ENCODE results near the gene TAF1B.

TAF1B gene

DNA sequence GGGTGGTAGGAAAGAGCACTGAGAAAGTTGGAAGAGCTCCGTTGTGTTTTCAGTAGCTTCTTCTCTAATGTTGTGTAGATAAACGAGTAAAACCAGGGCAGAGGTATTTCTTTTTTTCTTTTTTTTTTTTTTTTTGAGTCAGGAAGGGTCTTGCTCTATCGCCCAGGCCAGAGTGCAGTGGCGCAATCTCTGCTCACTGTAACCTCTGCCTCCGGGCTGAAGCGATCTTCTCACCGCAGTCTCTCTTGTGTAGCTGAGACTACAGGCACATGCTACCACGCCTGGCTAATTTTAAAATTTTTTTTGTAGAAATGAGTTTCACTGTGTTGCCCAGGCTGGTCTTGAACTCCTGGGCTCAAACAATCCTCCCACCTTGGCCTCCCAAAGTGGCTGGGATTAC, 114.8 kb downstream of the TAF1B start:
- no peak overlapping the region for H3K9ac ChIP-seq (ENCODE audit: low read length in 5 of 5)
- no peaks in the 10 kb centered on the region for H3K9me3 ChIP-seq (ENCODE audit: control insufficient read depth in 5 of 5, low read length in 5 of 5)
- peaks cover 4 to 13% (median 7%) of the 10 kb centered on the region in 5 donors for H3K36me3 ChIP-seq (ENCODE audit: control insufficient read depth in 5 of 5, insufficient read depth in 5 of 5, low read length in 5 of 5)
- H3K4me1 ChIP-seq (ENCODE audit: control insufficient read depth in 5 of 5, insufficient read depth in 5 of 5, low read length in 5 of 5): peaks cover 0 to 14% (median 6%) of the 10 kb centered on the region in 5 donors
- no peaks in the 10 kb centered on the region for H3K27me3 ChIP-seq (ENCODE audit: control insufficient read depth in 5 of 5, insufficient read depth in 4 of 5, low read length in 5 of 5)
- no peak overlapping the region for H3K27ac ChIP-seq (ENCODE audit: low read depth, low read length)
- no peak overlapping the region for H3K4me3 ChIP-seq (ENCODE audit: low read depth in 1 of 5, low read length in 5 of 5)

DNA sequence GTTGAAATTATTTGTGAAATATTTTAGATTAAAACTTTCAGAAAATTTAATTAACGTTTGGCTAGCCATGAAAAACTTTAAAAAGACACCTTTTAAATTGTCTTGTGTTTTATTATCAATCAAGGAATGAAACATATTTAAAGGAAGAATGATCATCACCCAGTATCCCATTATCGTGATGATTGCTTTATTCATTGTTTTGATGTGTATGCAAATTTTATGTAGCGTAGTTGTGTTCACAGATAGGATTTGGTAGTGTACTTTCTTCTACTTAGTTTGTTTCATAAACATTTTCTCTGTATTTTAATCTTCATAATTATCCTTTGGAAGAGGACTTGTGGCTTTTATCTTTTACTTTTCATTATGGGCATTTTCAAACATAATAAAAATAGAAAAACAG, 116.0 kb downstream of the TAF1B start:
- no peak overlapping the region for H3K9ac ChIP-seq (ENCODE audit: low read length in 5 of 5)
- H3K9me3 ChIP-seq (ENCODE audit: control insufficient read depth in 5 of 5, low read length in 5 of 5): no peaks in the 10 kb centered on the region
- peaks cover 4 to 13% (median 12%) of the 10 kb centered on the region in 5 donors for H3K36me3 ChIP-seq (ENCODE audit: control insufficient read depth in 5 of 5, insufficient read depth in 5 of 5, low read length in 5 of 5)
- no peak overlapping the region for H3K27ac ChIP-seq (ENCODE audit: low read depth, low read length)
- no peaks in the 10 kb centered on the region for H3K27me3 ChIP-seq (ENCODE audit: control insufficient read depth in 5 of 5, insufficient read depth in 4 of 5, low read length in 5 of 5)
- H3K4me1 ChIP-seq (ENCODE audit: control insufficient read depth in 5 of 5, insufficient read depth in 5 of 5, low read length in 5 of 5): peaks cover 0 to 5% (median 4%) of the 10 kb centered on the region in 5 donors
- H3K4me3 ChIP-seq (ENCODE audit: low read depth in 1 of 5, low read length in 5 of 5): no peak overlapping the region

DNA sequence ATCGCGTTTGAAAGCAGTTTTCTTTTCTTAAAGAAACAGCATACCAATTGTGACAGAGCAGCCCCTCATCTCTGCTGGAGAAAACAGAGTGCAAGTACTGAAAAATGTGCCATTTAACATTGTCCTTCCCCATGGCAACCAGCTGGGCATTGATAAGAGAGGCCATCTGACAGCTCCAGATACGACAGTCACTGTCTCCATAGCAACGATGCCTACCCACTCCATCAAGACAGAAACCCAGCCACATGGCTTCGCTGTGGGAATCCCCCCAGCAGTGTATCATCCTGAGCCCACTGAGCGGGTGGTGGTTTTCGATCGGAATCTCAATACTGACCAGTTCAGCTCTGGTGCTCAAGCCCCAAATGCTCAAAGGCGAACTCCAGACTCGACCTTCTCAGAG, 117.7 kb downstream of the TAF1B start:
- H3K4me3 ChIP-seq (ENCODE audit: low read depth in 1 of 5, low read length in 5 of 5): no peak overlapping the region
- H3K9ac ChIP-seq (ENCODE audit: low read length in 5 of 5): no peak overlapping the region
- H3K36me3 ChIP-seq (ENCODE audit: control insufficient read depth in 5 of 5, insufficient read depth in 5 of 5, low read length in 5 of 5): peaks cover 4 to 19% (median 16%) of the 10 kb centered on the region in 5 donors
- H3K27me3 ChIP-seq (ENCODE audit: control insufficient read depth in 5 of 5, insufficient read depth in 4 of 5, low read length in 5 of 5): no peaks in the 10 kb centered on the region
- no peak overlapping the region for H3K27ac ChIP-seq (ENCODE audit: low read depth, low read length)
- H3K9me3 ChIP-seq (ENCODE audit: control insufficient read depth in 5 of 5, low read length in 5 of 5): no peaks in the 10 kb centered on the region
- H3K4me1 ChIP-seq (ENCODE audit: control insufficient read depth in 5 of 5, insufficient read depth in 5 of 5, low read length in 5 of 5): peaks cover 0 to 4% (median 0%) of the 10 kb centered on the region in 5 donors

DNA sequence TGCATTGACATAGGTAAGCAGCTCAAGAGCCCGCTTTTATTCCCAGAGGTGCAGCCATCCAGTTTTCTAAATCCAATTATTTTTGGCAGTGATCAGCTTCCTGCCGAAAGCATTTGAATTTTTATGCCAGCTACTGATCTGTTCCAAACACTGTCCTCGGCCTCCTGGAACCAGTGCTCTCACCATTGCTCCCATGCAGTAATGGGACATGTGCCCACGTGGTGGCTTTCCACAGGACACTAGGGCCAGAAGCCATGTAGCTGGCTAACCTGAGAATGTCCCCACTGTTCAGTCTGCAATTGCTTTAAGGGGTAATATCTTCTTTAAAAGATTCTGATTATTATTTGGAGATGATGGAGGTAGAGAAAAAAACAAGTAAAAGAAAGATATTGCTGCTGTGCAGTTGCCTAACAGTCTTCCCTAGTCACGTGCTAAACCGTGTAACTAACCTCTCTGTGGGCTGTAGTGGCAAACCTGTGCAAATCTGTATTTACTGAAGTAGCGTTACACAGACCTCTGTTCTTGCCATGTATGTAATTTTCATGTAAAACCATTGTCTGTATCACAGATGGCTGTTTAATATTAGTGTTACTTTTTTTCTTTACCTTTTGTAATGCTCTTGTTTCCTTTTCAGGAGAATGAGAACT, 121.2 kb downstream of the TAF1B start:
- H3K9me3 ChIP-seq (ENCODE audit: control insufficient read depth in 5 of 5, low read length in 5 of 5): no peaks in the 10 kb centered on the region
- no peak overlapping the region for H3K4me3 ChIP-seq (ENCODE audit: low read depth in 1 of 5, low read length in 5 of 5)
- no peaks in the 10 kb centered on the region for H3K27me3 ChIP-seq (ENCODE audit: control insufficient read depth in 5 of 5, insufficient read depth in 4 of 5, low read length in 5 of 5)
- no peak overlapping the region for H3K9ac ChIP-seq (ENCODE audit: low read length in 5 of 5)
- H3K27ac ChIP-seq (ENCODE audit: low read depth, low read length): no peak overlapping the region
- peaks cover 0 to 4% (median 0%) of the 10 kb centered on the region in 5 donors for H3K4me1 ChIP-seq (ENCODE audit: control insufficient read depth in 5 of 5, insufficient read depth in 5 of 5, low read length in 5 of 5)
- H3K36me3 ChIP-seq (ENCODE audit: control insufficient read depth in 5 of 5, insufficient read depth in 5 of 5, low read length in 5 of 5): peaks cover 4 to 19% (median 16%) of the 10 kb centered on the region in 5 donors

DNA sequence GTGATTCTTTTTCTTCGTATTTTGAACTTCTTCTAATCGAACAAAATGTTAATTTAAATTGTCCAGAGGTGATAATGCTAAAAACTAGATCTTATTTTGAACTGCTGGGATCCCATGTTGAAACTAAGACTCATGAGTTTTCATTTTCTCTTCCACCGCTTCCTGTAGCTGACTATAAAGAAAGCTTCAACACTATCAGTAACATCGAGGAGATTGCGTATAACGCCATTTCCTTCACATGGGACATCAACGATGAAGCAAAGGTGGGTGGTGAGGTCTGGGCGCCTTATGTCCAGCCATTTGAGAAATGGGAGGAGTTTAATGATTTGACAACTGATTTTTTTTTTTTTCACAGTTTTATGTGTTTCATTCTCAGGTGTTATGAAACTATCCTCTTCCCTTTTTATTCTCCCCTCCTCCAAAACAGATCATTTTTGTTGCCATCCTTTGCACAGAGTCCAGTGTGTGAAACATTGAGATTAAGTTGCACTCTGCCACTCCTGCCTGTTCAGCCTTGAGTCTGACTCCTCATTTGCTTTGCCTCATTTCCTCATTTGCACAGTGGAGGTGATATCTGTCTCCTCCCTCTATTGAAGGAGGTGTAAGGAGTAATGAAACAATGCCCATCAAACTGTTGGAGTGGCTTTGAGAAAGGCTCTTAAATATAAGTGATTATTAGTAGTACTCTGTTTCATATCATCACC, 122.0 kb downstream of the TAF1B start:
- no peaks in the 10 kb centered on the region for H3K27me3 ChIP-seq (ENCODE audit: control insufficient read depth in 5 of 5, insufficient read depth in 4 of 5, low read length in 5 of 5)
- no peak overlapping the region for H3K9ac ChIP-seq (ENCODE audit: low read length in 5 of 5)
- H3K9me3 ChIP-seq (ENCODE audit: control insufficient read depth in 5 of 5, low read length in 5 of 5): no peaks in the 10 kb centered on the region
- peaks cover 0 to 7% (median 0%) of the 10 kb centered on the region in 5 donors for H3K4me1 ChIP-seq (ENCODE audit: control insufficient read depth in 5 of 5, insufficient read depth in 5 of 5, low read length in 5 of 5)
- H3K36me3 ChIP-seq (ENCODE audit: control insufficient read depth in 5 of 5, insufficient read depth in 5 of 5, low read length in 5 of 5): peaks cover 4 to 19% (median 15%) of the 10 kb centered on the region in 5 donors
- no peak overlapping the region for H3K4me3 ChIP-seq (ENCODE audit: low read depth in 1 of 5, low read length in 5 of 5)
- H3K27ac ChIP-seq (ENCODE audit: low read depth, low read length): no peak overlapping the region

DNA sequence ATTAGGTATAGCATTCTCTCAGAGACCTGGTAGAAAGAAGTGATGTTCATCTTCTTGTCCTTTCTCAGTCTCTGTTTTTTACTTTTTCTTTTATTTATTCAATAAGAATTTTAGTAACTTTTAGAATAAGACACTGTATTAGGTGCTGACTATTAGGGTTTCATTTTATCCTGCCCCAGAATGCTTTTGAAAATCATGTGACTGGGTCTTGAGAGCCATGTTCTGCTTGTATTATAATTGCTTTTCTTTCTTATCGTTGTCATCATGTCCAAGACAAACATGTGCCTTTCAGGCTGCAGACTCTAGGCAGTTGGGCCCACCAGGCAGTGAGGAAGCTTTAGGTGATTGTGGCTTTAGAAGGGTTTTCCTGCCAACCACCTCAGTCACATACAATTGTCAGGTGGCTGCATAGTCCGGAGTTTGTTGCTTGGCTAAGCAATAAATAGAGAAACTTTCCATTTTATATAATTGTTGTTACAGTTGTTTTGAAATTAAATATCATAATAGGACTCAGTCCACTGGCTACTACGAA, 123.3 kb downstream of the TAF1B start:
- no peaks in the 10 kb centered on the region for H3K27me3 ChIP-seq (ENCODE audit: control insufficient read depth in 5 of 5, insufficient read depth in 4 of 5, low read length in 5 of 5)
- no peak overlapping the region for H3K4me3 ChIP-seq (ENCODE audit: low read depth in 1 of 5, low read length in 5 of 5)
- H3K4me1 ChIP-seq (ENCODE audit: control insufficient read depth in 5 of 5, insufficient read depth in 5 of 5, low read length in 5 of 5): peaks cover 0 to 18% (median 0%) of the 10 kb centered on the region in 5 donors
- no peaks in the 10 kb centered on the region for H3K9me3 ChIP-seq (ENCODE audit: control insufficient read depth in 5 of 5, low read length in 5 of 5)
- no peak overlapping the region for H3K27ac ChIP-seq (ENCODE audit: low read depth, low read length)
- H3K9ac ChIP-seq (ENCODE audit: low read length in 5 of 5): no peak overlapping the region
- H3K36me3 ChIP-seq (ENCODE audit: control insufficient read depth in 5 of 5, insufficient read depth in 5 of 5, low read length in 5 of 5): peaks cover 0 to 13% (median 10%) of the 10 kb centered on the region in 5 donors

DNA sequence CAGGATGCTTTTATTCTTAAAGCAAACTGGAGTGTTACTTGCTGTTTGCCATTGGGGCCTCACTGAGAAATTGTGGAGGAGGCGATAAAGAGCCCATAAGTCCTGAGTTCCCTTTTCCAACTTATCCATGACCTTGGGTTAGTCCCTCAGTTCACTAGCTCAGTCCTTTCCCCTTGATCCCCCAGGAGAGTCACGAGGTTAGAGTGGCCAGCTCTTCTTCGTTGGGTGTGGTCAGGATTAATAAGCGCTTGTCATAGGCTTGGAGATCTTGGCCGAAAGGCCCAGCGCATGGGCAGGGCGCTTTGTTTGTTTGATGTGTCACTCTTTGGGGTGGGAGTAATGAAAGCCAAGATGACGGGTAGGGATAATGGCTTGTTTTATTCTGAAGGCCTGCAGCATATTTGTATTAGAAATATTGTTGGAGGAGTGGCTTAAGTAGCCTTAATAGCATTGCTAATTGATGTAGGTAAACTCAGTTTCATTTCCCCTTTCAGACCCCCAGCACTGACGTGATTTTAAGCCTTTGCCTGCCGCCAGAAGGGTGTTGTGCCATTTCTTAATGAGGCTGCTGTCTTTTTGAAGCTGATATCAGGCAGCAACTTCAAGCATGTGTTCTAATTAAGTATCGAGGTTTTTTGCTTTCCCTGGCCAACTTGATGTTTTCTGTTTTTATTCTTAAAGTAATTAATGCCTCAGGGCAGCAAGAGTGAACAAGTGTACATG, 123.9 kb downstream of the TAF1B start:
- Histone ChIP-seq H3K4me3 (ENCODE audit: low read depth in 1 of 5, low read length in 5 of 5) (no peak overlapping the region), H3K27me3 (ENCODE audit: control insufficient read depth in 5 of 5, insufficient read depth in 4 of 5, low read length in 5 of 5) (no peaks in the 10 kb centered on the region), H3K36me3 (ENCODE audit: control insufficient read depth in 5 of 5, insufficient read depth in 5 of 5, low read length in 5 of 5) (peaks cover 0 to 13% (median 8%) of the 10 kb centered on the region in 5 donors), H3K27ac (ENCODE audit: low read depth, low read length) (no peak overlapping the region), H3K9ac (ENCODE audit: low read length in 5 of 5) (no peak overlapping the region), H3K4me1 (ENCODE audit: control insufficient read depth in 5 of 5, insufficient read depth in 5 of 5, low read length in 5 of 5) (peaks cover 0 to 18% (median 0%) of the 10 kb centered on the region in 5 donors), H3K9me3 (ENCODE audit: control insufficient read depth in 5 of 5, low read length in 5 of 5) (no peaks in the 10 kb centered on the region)

DNA sequence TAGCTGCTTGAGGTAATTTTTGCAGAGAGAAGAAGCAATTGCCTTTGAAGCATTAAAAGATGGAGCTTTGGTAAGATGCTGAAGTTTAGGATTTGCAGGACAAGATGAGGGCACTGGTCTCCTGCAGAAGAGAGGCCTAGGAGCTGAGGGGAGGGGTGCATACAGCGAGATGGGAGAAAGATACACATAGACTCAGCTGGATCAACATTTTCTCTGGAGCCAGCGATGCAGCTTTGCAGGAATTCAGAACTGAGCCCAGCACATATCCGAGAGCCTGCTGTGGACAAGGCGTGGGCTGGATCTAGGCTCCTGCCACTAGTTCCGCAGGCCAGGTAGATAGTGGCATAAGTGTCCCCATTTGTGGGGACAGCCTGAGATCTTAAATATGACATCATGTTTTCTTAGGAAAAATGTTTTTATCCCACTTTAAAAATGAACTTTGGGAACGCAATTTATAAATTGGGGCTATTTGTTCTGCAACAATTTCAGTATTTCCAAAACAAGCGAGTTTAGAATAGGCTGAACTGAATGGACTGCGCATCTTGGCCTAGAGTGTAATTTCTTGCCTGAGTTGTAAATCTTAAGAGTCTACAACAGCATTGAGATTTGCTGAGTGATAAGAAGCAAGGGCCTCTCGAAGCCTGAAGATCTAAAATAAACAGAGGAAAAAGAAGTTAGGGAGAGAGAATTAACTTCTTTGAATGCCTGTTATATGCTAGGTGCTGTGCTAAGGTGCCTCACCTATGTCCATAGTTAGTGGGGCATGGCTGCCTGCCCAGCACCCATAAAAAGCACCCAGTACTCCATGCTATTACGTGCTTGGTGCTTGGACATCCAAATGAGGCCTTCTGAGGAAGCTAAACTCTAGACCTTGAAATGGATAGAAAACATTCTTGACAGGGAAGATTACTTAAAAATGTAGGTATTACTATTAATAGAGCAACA, 125.6 kb downstream of the TAF1B start:
- H3K36me3 ChIP-seq (ENCODE audit: control insufficient read depth in 5 of 5, insufficient read depth in 5 of 5, low read length in 5 of 5): peaks cover 0 to 14% (median 8%) of the 10 kb centered on the region in 5 donors
- H3K4me1 ChIP-seq (ENCODE audit: control insufficient read depth in 5 of 5, insufficient read depth in 5 of 5, low read length in 5 of 5): peaks cover 0 to 22% (median 4%) of the 10 kb centered on the region in 5 donors
- no peaks in the 10 kb centered on the region for H3K9me3 ChIP-seq (ENCODE audit: control insufficient read depth in 5 of 5, low read length in 5 of 5)
- H3K4me3 ChIP-seq (ENCODE audit: low read depth in 1 of 5, low read length in 5 of 5): no peak overlapping the region
- H3K9ac ChIP-seq (ENCODE audit: low read length in 5 of 5): no peak overlapping the region
- H3K27me3 ChIP-seq (ENCODE audit: control insufficient read depth in 5 of 5, insufficient read depth in 4 of 5, low read length in 5 of 5): no peaks in the 10 kb centered on the region
- no peak overlapping the region for H3K27ac ChIP-seq (ENCODE audit: low read depth, low read length)
